KOPT-K1 (cell line): ENCODE measurements around the gene ANOS1.
"Not testable (repeated sequence)": the region's sequence is repeated elsewhere in the genome, so short reads cannot be mapped to it uniquely, and the experiment has no call there.

Experiments
- H3K27ac ChIP-seq: fragments of 200-600 bp; sonication (generic); 2 replicates; pipeline ENCODE4 v1.5.1; 2016; ENCODE audit warnings: antibody characterized with exemption, mild to moderate bottlenecking, low read depth, low read length; ENCODE audit not compliant: poor library complexity, severe bottlenecking
- H3K36me3 ChIP-seq: fragments of 200-600 bp; sonication (generic); 2 replicates; pipeline ENCODE4 v1.5.1; 2017; ENCODE audit warnings: antibody characterized with exemption, mild to moderate bottlenecking, low read length, moderate library complexity; ENCODE audit not compliant: insufficient read depth
- H3K9me3 ChIP-seq: fragments of 200-600 bp; sonication (generic); 2 replicates; pipeline ENCODE4 v1.5.1; 2017; ENCODE audit warnings: antibody characterized with exemption, low read length, mild to moderate bottlenecking; ENCODE audit not compliant: insufficient read depth, poor library complexity, severe bottlenecking

ANOS1 gene

DNA sequence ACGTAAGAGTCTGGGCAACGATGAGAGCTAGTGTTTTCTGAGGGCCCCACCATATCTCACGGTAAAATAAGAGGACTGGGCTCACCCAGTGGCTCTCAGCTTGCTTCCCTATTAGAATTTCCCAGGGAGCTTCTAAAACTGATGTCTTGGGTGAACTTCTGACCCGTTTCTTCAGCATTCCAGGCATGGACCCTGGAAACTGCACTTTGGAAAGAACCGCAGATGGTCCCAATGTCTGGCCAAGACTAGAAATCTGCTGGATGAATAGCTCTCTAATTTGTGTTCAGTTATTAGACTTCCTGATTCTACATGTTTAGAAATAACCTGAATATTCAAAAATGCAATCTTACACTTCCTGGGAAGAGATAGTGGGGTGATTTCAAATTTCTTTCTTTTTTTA, 127.8 kb downstream of the ANOS1 start:
- Histone ChIP-seq H3K27ac (no peak overlapping the region), H3K36me3 (no peaks in the 10 kb centered on the region), H3K9me3 (no peaks in the 10 kb centered on the region)

DNA sequence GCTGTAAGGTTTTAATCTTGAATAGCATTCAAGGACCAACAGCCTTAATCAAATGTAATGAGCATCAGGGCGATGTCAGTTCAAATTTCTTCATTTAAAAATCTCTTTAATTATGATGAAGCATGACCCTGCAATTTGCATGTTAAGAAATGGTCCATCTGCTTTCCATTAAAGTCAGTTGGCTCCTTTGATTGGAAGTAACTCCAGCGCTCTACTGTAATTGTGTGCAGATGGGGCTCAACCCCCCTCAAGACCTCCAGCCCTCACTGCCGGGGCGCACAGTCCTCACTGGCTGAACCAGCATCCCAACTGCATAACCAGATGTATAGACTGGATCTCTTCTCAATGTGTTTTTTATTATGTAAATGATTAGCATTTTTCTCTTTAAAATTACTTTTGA, 140.4 kb downstream of the ANOS1 start:
- Histone ChIP-seq H3K27ac (no peak overlapping the region), H3K36me3 (no peaks in the 10 kb centered on the region), H3K9me3 (no peaks in the 10 kb centered on the region)

DNA sequence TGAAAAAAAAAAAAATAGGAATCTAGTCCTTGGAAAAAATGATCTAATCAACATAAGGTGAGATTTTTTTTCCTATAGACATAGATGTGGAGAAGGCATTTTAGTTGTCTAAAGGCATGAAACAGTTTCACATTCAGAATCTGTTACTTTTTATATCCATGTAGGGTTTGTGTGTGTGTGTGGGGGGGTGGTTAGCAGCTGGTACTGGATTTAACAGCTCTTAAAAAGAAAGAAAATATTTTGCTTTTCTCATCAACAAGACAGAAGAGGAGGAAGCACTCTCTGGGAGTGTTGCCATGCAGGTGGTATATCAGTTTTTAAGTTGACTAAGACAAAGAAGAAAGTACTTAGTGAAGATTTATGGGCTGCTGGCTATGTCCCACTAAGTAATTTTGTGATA, 145.0 kb downstream of the ANOS1 start:
- no peaks in the 10 kb centered on the region for H3K36me3 ChIP-seq
- no peak overlapping the region for H3K27ac ChIP-seq
- H3K9me3 ChIP-seq = no peaks in the 10 kb centered on the region

DNA sequence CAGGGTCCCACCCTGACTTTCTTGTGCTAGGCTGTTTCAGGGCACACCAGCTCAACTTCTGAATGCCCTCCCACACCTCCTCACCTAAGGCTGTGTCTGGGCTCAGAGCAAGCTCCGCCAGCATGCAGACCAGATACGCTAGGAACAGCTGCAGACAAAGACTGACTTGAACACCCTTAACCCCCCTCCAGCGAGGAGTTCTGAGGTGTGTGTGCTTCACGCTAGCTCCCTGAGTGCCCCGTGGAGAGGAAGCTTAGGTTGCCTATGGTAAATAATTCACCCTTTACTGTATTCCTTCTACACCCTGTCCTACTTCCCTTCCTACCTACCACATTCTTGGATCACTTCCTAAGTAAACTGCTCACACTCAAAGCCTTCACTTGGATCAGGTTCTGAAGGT, 152.3 kb downstream of the ANOS1 start:
- Histone ChIP-seq H3K27ac (no peak overlapping the region), H3K36me3 (no peaks in the 10 kb centered on the region), H3K9me3 (no peaks in the 10 kb centered on the region)

DNA sequence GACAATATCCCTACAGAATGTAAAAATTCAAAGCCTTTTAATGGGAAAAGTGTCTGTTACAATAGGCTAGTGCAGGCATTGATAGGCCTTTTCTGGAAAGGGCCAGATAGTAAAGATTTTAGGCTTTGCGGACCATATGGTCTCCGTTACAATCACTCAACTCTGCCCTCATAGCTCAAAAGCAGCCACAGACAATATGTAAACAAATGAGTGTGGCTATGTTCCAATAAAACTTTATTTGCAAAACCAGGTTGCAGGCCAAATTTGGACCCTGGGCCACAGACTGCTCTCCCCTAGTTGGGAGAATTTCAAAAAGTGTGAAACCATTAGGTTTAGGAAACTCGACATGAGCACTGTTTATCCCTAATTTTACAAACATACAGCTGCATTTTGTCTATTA, 155.1 kb downstream of the ANOS1 start:
- no peaks in the 10 kb centered on the region for H3K36me3 ChIP-seq
- no peaks in the 10 kb centered on the region for H3K9me3 ChIP-seq
- H3K27ac ChIP-seq = no peak overlapping the region

DNA sequence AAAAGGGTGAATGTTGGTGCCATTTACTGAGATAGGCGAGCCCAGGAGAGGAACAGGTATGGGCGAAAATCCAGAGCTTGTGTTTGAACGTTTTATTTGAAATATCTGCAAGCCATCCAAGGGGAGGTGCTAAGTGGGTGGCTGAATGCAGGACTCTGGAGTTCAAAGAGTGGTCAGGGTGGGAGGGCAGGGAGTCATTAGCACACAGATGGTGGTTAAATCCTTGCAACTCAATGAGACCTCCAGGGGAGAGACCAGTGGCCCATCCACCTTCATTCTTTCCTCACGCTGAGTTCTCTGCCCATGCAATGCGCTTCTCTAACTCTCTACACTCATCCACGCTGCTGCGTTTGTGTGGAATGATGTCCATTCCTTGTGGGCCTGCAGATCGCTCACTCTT, 166.2 kb downstream of the ANOS1 start:
- no peaks in the 10 kb centered on the region for H3K36me3 ChIP-seq
- no peak overlapping the region for H3K27ac ChIP-seq
- no peaks in the 10 kb centered on the region for H3K9me3 ChIP-seq

DNA sequence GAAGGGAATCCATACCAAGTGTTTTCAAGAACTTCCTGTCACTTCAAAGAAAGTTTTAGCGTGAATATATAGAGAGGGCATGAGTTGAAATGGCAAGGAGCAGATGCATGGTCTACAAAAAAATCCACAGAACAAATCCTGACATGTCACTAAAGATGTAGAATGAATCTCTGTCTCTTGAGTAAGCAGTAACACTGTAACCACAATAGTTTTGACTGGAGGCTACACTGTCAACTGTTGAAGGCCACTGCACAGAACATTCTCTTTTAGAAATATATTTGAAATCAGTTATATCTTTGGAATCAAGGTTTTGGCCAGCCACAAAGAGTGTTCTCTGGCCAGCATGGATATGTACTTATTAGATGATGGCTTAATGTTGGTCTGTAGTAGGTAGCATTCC, 183.5 kb downstream of the ANOS1 start:
- H3K27ac ChIP-seq = no peak overlapping the region
- no peaks in the 10 kb centered on the region for H3K36me3 ChIP-seq
- no peaks in the 10 kb centered on the region for H3K9me3 ChIP-seq

DNA sequence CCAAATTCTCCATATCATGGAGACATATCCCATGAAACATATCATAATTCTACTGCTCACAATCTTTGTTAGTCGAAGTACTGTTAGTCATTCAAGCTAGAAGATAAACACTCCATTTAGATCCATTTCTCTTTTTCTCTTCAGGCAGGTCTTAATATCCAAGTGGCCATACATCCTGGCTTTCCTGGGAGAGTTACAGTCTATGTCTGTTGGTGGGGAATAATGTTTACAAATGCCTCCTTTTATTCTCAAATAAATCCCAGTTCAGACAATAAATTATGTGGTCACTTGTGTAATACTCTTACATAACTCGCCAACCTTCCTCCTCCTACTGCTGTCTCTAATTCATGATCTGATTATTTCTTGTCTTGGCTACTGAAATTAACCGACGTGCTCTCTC, 185.2 kb downstream of the ANOS1 start:
- Histone ChIP-seq H3K27ac (no peak overlapping the region), H3K9me3 (no peaks in the 10 kb centered on the region), H3K36me3 (no peaks in the 10 kb centered on the region)

DNA sequence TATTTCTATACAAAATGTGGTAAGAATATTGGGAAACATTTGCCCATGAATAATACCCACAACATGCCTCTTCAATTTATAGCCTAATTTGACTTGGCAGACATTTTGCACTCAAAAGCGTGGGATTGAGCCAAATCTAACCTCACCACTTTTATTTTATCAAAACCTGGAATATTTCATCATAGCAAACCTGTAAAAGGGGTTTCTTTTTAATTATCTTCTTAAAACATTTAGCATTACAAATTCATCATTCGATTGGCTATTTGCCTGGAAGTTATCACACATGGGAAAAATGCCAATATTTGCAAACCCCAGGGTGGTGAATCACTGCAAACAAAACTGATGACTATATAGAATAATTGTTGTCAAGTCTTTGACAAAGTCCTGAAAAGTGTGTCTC, 211.1 kb downstream of the ANOS1 start:
- Histone ChIP-seq H3K36me3 (no peaks in the 10 kb centered on the region), H3K9me3 (no peaks in the 10 kb centered on the region), H3K27ac (no peak overlapping the region)

DNA sequence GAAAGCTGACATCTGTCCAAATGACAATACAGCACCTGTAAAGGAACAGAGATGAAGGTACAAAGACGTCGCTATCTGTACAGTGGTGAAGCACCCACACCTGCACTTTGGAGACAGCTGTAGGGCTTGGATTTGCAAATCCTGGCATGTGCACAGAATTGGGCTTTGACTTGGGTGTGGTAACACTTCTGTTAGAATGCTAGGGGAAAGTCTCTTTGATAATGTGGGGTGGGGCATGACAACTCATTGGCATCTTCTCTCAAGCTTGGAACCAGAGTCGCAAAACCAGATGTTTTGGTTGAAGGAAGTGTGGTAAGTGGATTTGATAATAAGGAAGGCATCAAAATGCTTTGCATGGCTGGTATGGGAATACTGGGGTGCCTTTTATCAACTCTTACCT, 211.8 kb downstream of the ANOS1 start:
- H3K27ac ChIP-seq = no peak overlapping the region
- no peaks in the 10 kb centered on the region for H3K36me3 ChIP-seq
- no peaks in the 10 kb centered on the region for H3K9me3 ChIP-seq

DNA sequence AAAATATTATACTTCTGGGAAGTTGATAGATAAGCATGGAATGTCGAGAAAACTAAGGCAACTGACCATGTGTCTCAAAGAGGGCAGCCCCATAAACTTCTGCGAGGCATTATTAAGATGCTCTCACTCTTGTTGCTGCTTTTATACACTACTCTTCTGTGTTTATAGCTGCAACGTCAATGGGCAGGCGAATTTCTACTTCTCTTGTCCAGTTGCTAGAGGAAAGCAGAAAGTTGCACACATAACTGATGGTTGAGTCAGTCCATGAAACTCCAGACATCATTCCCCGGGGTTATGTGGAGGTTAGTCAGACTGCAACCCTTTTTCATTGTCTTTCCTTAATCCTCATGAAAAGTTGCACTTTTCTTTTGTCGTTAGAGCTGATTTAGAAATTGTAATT, 227.5 kb downstream of the ANOS1 start:
- H3K9me3 ChIP-seq = no peaks in the 10 kb centered on the region
- no peaks in the 10 kb centered on the region for H3K36me3 ChIP-seq
- no peak overlapping the region for H3K27ac ChIP-seq

DNA sequence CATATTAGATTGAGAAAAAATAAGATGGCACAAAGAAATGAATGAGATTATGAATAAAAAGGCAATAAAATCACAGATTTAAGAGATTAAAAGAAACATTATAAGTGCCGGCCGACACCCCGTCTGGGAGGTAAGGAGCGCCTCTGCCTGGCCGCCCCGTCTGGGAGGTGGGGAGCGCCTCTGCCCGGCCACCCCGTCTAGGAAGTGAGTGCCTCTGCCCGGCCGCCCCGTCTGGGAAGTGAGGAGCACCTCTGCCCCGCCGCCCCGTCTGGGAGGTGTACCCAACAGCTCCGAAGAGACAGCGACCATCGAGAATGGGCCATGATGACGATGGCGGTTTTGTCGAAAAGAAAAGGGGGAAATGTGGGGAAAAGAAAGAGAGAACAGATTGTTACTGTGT, 229.8 kb downstream of the ANOS1 start:
- H3K36me3 ChIP-seq, H3K27ac ChIP-seq, H3K9me3 ChIP-seq: not testable (repeated sequence)

DNA sequence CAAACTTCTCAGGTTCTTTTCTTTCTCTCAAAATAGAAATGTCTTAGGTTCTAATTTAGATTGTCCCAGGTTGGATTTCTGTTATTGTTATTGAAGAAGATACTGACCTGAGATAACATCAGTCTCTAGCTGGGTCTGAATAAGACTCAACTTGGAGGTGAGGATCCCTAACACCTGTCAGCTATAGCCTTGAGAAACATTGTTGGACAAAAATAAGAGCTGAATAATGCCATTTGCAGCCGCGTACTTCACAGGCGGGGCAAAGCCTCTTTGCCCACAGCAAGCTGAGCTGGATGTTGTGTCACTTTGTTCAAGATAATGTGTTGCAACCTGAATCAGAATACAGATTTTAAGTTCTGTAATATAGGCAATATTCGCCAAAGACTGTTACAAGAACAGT, 231.7 kb downstream of the ANOS1 start:
- Histone ChIP-seq H3K36me3 (no peaks in the 10 kb centered on the region), H3K9me3 (no peaks in the 10 kb centered on the region), H3K27ac (no peak overlapping the region)

DNA sequence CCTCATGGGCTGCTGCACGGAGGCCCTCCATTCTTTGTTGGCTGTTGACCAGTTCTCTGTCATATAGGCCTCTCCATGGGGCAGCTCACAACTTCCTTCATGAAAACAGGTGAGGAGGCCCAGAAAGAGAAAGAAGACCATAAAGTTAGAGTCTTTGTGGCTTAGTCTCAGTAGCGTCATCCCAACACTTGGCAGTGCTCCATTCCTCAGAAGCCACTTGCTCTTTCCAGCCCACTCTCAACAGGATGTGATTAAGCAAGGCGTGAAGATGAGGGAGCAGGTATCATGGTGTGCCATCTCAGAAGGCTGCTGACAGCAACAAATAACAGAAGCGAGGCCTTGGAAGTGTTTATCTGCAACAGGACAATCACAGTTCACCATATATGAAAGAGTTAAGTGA, 236.9 kb downstream of the ANOS1 start:
- not testable (repeated sequence) for H3K9me3 ChIP-seq, H3K36me3 ChIP-seq, H3K27ac ChIP-seq

DNA sequence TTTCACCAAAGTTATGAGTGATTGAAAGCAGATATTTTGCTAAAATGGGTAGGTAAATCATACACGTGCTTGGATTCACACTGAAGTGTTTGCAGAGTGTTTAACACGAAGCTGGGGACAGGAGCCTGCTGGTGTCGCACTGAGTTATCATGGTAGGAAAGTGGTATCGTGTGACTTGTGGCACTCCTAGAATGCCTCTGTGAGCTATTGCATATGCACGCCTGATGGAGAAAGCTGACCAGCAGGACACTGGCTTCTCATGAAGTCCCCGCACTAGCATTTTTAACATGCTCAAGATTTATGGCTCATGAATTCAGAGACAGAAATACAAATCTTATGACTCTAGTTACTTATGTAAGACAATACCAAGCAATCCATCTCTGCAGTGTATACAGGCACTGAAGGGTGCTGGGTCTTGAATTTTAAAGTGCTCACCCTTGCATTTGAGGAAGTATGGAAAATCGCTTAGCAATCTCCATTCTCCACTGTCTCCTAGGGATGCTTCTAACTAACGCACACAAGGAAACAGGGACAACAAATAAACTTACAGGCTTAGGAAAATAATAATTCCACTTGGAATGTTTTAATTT, 247.5 kb downstream of the ANOS1 start:
- H3K36me3 ChIP-seq = no peaks in the 10 kb centered on the region
- H3K9me3 ChIP-seq = no peaks in the 10 kb centered on the region
- no peak overlapping the region for H3K27ac ChIP-seq
